GM18858 (cell line): ENCODE results near the gene MDGA2.
"Not testable (repeated sequence)": the region's sequence is repeated elsewhere in the genome, so short reads cannot be mapped to it uniquely, and the experiment has no call there.

Source experiments
- ATAC-seq: cut with Tn5 transposase; IDR thresholded peaks from one replicate; pipeline ENCODE4 v1.9.1; 2021; ENCODE audit not compliant: unreplicated experiment

Gene MDGA2

DNA sequence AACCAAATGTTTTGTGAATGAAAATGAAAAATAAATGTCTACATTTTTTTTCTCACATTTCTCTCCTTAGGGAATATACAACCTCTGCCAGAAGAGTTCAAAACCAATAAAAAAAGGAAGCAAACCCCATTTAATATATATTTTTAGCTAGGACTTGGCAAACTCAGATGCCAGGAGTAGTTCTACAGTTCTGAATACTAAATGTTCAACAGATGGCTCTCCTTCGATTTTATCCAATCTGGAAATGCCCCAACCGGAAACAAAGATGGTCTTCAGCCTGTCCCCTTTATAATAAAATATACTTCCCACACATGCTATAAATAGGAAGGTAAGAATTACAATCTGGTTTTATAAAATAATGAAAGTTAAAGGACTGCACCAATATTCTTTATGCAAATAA, 330.4 kb downstream of the MDGA2 start:
- no peak for ATAC-seq

- ATAC-seq = no peak
Observed at GRCh38 chr14:47332939-47333338, 342.5 kb downstream of the MDGA2 start.

DNA sequence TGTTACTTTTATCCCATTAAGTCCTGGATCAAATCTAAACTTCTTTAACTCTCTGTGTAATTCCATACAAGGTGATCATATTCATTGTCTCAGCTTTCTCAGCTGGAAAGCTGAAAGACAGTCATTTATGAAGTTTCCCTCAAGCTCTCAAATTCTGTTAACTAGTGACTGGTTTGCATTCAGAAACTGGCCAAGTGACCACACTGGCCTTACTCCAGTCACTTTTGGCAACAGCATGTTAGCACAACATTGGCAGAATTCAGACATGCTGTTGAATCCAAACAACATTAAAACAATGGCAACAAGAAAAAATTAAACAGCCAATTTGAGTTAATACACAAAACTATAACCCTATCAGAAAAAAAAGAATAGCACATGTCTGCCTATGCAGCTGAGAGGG, 343.3 kb downstream of the MDGA2 start:
- no peak for ATAC-seq

DNA sequence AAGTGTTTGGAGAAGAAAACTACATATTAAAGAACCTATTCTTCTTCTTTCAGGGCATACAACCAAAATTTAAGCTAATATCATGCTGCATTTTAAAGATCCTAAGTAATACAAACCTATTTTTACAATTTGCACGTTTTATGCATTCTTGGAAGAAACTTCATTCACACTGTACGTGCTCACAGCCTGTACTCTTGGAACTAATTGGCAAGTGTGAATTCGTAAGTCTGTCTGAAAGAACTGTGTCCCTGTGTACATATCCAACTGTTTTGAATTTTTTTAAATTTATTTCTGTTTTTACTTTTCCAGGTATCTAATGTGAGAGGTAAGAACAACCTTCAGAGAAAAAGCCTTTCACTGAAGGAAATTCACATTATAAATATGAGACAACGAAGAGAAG, 347.0 kb downstream of the MDGA2 start:
- no peak for ATAC-seq

- no peak for ATAC-seq
Observed at GRCh38 chr14:47327336-47327735, 348.1 kb downstream of the MDGA2 start.

- ATAC-seq = no peak
Observed at GRCh38 chr14:47322751-47323150, 352.7 kb downstream of the MDGA2 start.

DNA sequence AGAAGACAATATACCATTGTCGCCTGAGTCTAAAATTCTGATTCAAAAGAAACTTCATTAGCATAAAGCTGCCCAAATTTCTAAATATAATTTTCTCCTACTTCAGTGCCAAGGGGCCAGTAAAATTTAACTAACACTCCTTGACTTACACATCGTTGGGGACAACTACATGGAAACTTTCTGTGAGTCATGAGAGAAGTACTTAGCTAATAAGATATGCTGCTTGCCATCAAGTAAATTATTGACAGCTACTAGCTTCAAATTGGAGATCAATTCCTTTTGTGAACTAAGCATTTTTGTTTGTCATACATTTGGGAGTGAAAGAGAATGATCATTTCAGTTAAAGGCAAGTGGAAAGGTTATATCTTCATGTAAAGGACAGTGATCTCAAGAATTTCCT, 373.3 kb downstream of the MDGA2 start:
- no peak for ATAC-seq

GRCh38 chr14:47300796-47301195, 374.6 kb downstream of the MDGA2 start:
- ATAC-seq = no peak

- ATAC-seq = no peak
Observed at GRCh38 chr14:47297374-47297773, 378.0 kb downstream of the MDGA2 start.

- ATAC-seq = no peak
Observed at GRCh38 chr14:47284283-47284682, 391.1 kb downstream of the MDGA2 start.

DNA sequence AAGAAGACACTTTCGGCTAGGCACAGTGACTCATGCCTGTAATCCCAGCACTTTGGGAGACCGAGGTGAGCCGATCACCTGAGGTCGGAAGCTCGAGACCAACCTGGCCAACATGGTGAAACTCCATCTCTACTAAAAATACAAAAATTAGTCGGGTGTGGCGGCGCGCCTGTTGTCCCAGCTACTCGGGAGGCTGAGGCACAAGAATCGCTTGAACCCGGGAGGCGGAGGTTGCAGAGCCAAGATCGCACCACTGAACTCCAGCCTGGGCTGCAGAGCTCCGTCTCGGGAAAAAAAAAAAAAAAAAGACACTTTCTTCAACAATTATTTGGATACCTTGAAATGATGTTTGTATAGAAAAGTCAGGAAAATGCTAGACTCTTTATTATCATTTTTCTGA, 393.6 kb downstream of the MDGA2 start:
- not testable (repeated sequence) for ATAC-seq

DNA sequence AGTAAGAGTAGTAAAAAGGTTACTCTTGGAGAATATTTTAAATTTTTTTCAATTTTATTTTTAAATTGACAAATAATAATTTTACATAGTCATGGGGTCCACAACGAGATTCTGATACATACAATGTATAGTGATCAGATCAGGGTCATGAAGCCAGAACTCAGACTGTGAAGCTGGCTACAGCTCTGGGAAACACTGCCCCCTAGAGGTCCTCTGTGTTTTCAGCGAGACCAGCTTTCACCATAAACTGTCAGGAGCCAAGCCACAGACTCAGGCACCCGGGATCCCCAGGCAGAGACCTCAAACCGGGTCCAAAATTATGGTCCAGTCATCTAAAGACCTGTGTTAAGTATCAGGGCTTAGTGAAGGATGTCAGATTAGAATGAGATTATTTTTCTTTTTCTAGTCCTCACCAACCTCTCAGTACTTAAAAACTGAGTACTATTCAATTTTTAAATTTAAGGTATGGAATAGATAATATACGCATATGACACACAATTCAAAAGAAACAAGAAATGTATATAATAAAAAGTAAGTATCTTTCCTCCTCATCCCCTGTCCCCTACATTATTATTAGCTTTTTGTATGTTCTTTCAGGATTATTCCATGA, 397.1 kb downstream of the MDGA2 start:
- peak; percentile 71 for ATAC-seq

GRCh38 chr14:47277703-47278102, 397.7 kb downstream of the MDGA2 start:
- ATAC-seq = no peak

- no peak for ATAC-seq
Observed at GRCh38 chr14:47276931-47277330, 398.5 kb downstream of the MDGA2 start.

- ATAC-seq = no peak
Observed at GRCh38 chr14:47273939-47274338, 401.5 kb downstream of the MDGA2 start.

- no peak for ATAC-seq
Observed at GRCh38 chr14:47270715-47271114, 404.7 kb downstream of the MDGA2 start.

GRCh38 chr14:47269756-47270492, 405.5 kb downstream of the MDGA2 start:
- ATAC-seq = no peak

GRCh38 chr14:47264842-47265241, 410.6 kb downstream of the MDGA2 start:
- no peak for ATAC-seq

GRCh38 chr14:47262801-47263200, 412.6 kb downstream of the MDGA2 start:
- ATAC-seq = no peak

DNA sequence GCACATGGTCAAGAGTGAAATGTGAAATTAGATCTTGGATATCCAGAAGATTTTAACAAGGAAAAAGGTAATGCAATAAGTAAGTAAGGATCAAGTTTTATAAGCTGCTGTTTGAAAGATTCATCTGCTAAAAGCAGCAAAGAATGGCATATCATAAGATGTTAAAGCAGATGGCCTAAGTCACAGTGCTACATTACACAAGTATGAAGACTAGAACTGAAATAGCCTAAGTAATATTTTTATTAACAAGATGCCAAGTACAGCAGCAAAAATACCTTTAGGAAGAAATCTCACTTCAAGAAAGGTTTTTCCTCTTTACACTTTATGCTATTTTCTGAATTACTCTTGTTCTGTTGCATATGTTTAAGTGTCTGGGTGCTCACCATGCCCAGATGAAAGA, 414.1 kb downstream of the MDGA2 start:
- ATAC-seq = no peak

GRCh38 chr14:47259796-47260195, 415.6 kb downstream of the MDGA2 start:
- ATAC-seq = no peak

- ATAC-seq = no peak
Observed at GRCh38 chr14:47257013-47257412, 418.4 kb downstream of the MDGA2 start.

- ATAC-seq = no peak
Observed at GRCh38 chr14:47252802-47253201, 422.6 kb downstream of the MDGA2 start.
